Gastrocnemius medialis (tissue), 4 donors: ENCODE measurements around the gene NCS1. TPM values are rescaled to one million over a fixed set of nuclear protein-coding genes. Genes with fewer than 3 reads are reported as not detected.

Experiments used
- ATAC-seq, 2 donors: fragments of 150-250 bp; one replicate each; pipeline ENCODE4 v1.9.1; 2016
- DNase-seq, 2 donors: peaks; one replicate each; pipeline ENCODE4 v3.0.0-alpha.2; 2019
- H3K27ac ChIP-seq, 4 donors: fragments of 200-600 bp; sonication (generic); 1 replicate in 1 of 4; 2 replicates in 3 of 4; pipeline ENCODE4 v1.5.1; 2016 to 2018; ENCODE audit warnings: mild to moderate bottlenecking in 2 of 4, moderate library complexity in 1 of 4
- H3K27me3 ChIP-seq, 3 donors: fragments of 200-600 bp; sonication (generic) in 2 of 3; 1 replicate in 1 of 3; 2 replicates in 2 of 3; pipeline versions ENCODE4 v1.5.1 to v1.6.0; 2016 to 2019; ENCODE audit warnings: mild to moderate bottlenecking in 1 of 3, moderate library complexity in 1 of 3
- H3K36me3 ChIP-seq, 2 donors: fragments of 200-600 bp; sonication (generic) in 1 of 2; one replicate each; pipeline ENCODE4 v1.5.1; 2017 to 2018
- H3K4me1 ChIP-seq, 2 donors: fragments of 200-600 bp; sonication (generic) in 1 of 2; one replicate each; pipeline ENCODE4 v1.5.1; 2016 to 2017; ENCODE audit warnings: mild to moderate bottlenecking in 2 of 2
- H3K4me3 ChIP-seq, 4 donors: fragments of 200-600 bp; sonication (generic) in 3 of 4; 1 replicate in 1 of 4; 2 replicates in 3 of 4; pipeline ENCODE4 v1.5.1; 2016 to 2019; ENCODE audit warnings: mild to moderate bottlenecking in 2 of 4
- H3K9me3 ChIP-seq, 3 donors: fragments of 200-600 bp; sonication (generic) in 2 of 3; 1 replicate in 1 of 3; 2 replicates in 2 of 3; pipeline ENCODE4 v1.5.1; 2016 to 2019
- POLR2A ChIP-seq, 2 donors: fragments of 450-650 bp; IDR thresholded peaks; one replicate each; pipeline ENCODE4 v1.6.1; 2017; ENCODE audit warnings: antibody characterized with exemption in 2 of 2, mild to moderate bottlenecking in 2 of 2, moderate library complexity in 2 of 2
- in situ Hi-C, 4 donors: fragments of 200-750 bp; cut with MboI; loops; one replicate each; pipeline versions ENCODE4 v1.15.0 to v1.8.0; 2017; ENCODE audit warnings: low sequenced_read_pairs in 4 of 4
- intact Hi-C: fragments of 100-400 bp; cut with DNase I; formaldehyde crosslinking; loops from one replicate; pipeline ENCODE4 v1.15.1; 2023; ENCODE audit warnings: low total_unique reads
- total RNA-seq, 4 donors: library from RNA; depleted of rRNA; stranded (reverse); fragments of >200 nt; gene quantifications; one replicate each; pipeline versions ENCODE4 v1.1.0 to v1.2.3, GENCODE V29; 2016
- TF ChIP-seq, protein P1 (sequence below), 5 experiments: fragments of 450-650 bp in 3 of 5; fragments of 200-600 bp in 2 of 5; sonication (generic) in 2 of 5; IDR thresholded peaks in 4 of 5; conservative IDR thresholded peaks in 1 of 5; 1 replicate in 4 of 5; 2 replicates in 1 of 5; pipeline ENCODE4 v1.5.1; 2016 to 2019; ENCODE audit warnings: antibody characterized with exemption in 5 of 5, mild to moderate bottlenecking in 3 of 5, moderate library complexity in 3 of 5

Gene NCS1
- total RNA-seq, 4 donors from 2014 or later, result 2.1 to 4.6 (median 2.5) TPM

DNA sequence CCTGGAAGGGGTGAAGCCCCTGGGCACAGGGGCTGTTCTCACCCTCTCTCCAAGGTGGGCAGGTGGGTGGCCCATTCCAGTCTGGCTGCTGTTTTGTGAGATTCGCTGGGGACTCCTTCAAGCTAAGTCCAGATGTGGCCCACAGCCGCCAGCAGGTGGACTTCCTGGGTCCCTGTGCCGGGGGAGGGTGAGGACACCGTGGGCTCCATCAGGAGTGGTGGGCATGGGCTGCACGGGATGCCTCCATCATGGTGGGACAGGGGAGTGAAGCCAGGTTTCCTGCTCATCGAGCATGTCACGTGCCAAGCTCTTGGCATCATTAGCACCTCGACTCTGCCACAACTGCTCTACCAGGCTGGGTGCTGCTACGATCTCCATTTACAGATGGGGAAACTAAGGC is 1.8 kb downstream of the NCS1 start:
- Histone ChIP-seq H3K27me3 (peaks cover 0 to 8% (median 5%) of the 10 kb centered on the region in 3 donors), H3K27ac (no peak overlapping the region), H3K4me3 (no peak overlapping the region), H3K4me1 (peaks cover 0 to 12% of the 10 kb centered on the region in 2 donors), H3K36me3 (no peaks in the 10 kb centered on the region), H3K9me3 (no peaks in the 10 kb centered on the region)
- in situ Hi-C loops (no loop called here), intact Hi-C loops (loop anchor here (5.0 kb wide), 1 partner anchor 67 kb away; no protein-coding TSS in a partner anchor)
- ATAC-seq (no peak), DNase-seq (no peak)
- TF ChIP-seq POLR2A (IDR thresholded peaks at IDR 0.05), result no peak
- TF ChIP-seq, protein P1, sequence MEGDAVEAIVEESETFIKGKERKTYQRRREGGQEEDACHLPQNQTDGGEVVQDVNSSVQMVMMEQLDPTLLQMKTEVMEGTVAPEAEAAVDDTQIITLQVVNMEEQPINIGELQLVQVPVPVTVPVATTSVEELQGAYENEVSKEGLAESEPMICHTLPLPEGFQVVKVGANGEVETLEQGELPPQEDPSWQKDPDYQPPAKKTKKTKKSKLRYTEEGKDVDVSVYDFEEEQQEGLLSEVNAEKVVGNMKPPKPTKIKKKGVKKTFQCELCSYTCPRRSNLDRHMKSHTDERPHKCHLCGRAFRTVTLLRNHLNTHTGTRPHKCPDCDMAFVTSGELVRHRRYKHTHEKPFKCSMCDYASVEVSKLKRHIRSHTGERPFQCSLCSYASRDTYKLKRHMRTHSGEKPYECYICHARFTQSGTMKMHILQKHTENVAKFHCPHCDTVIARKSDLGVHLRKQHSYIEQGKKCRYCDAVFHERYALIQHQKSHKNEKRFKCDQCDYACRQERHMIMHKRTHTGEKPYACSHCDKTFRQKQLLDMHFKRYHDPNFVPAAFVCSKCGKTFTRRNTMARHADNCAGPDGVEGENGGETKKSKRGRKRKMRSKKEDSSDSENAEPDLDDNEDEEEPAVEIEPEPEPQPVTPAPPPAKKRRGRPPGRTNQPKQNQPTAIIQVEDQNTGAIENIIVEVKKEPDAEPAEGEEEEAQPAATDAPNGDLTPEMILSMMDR (IDR thresholded peaks at IDR 0.05 in 4 of 5, conservative IDR thresholded peaks at IDR 0.05 in 1 of 5), result no peak

DNA sequence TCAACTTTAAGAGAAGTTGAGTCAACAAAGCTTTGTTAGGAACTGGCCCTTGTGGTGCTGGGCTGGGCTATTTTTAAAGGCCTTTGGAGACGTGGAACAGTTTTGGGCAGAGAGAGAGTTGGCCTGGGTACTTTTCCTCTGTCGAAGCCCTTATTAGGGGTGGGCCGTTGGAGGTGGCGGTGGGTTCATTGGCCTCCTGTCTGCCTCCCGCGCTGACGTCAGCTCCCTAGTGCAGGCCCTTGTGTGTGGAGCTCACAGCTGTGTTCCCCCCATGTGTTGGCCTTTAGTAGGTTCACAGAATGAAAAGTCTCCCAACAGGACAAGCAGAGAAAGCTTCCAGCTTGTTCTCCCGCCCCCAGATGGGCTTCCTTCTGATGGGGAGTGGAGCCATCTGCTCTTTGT is 2.7 kb downstream of the NCS1 start:
- no peak overlapping the region for H3K27ac ChIP-seq
- H3K4me1 ChIP-seq, result peaks cover 0 to 12% of the 10 kb centered on the region in 2 donors
- no peaks in the 10 kb centered on the region for H3K9me3 ChIP-seq
- no peak for TF ChIP-seq POLR2A (IDR thresholded peaks at IDR 0.05)
- TF ChIP-seq, protein P1 (IDR thresholded peaks at IDR 0.05 in 4 of 5, conservative IDR thresholded peaks at IDR 0.05 in 1 of 5), result no peak
- in situ Hi-C loops, result no loop called here
- H3K27me3 ChIP-seq, result peaks cover 0 to 8% (median 5%) of the 10 kb centered on the region in 3 donors
- H3K4me3 ChIP-seq, result no peak overlapping the region
- DNase-seq (no peak), ATAC-seq (no peak)
- intact Hi-C loops, result loop anchor here (5.0 kb wide), 1 partner anchor 68 kb away; no protein-coding TSS in a partner anchor
- no peaks in the 10 kb centered on the region for H3K36me3 ChIP-seq

DNA sequence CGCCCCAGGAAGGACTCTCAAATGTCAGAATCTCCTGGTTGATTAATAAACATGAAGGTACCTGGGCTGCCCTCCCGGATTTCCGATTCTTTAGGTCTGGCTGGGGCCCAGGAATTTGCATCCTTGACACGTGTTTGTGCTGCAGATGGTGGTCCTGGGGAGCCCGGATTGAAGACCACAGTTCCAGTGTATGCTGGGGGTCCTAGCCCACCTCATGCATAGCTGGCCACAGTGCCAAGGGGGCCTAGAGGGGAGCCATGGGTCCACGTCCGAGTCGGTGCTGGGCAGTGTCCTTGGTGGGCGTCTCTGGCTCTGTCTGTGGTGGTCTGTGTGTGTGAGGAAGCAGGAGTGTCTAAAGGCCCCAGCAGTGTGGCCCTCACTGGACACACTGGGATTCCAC is 3.2 kb downstream of the NCS1 start:
- no peak for TF ChIP-seq POLR2A (IDR thresholded peaks at IDR 0.05)
- TF ChIP-seq, protein P1 (IDR thresholded peaks at IDR 0.05 in 4 of 5, conservative IDR thresholded peaks at IDR 0.05 in 1 of 5), result no peak
- no peaks in the 10 kb centered on the region for H3K36me3 ChIP-seq
- no peak for DNase-seq
- H3K27ac ChIP-seq, result no peak overlapping the region
- H3K27me3 ChIP-seq, result peaks cover 0 to 8% (median 5%) of the 10 kb centered on the region in 3 donors
- no peak for ATAC-seq
- intact Hi-C loops (no loop called here), in situ Hi-C loops (no loop called here)
- H3K4me3 ChIP-seq, result no peak overlapping the region
- no peaks in the 10 kb centered on the region for H3K9me3 ChIP-seq
- H3K4me1 ChIP-seq, result peaks cover 0 to 12% of the 10 kb centered on the region in 2 donors

DNA sequence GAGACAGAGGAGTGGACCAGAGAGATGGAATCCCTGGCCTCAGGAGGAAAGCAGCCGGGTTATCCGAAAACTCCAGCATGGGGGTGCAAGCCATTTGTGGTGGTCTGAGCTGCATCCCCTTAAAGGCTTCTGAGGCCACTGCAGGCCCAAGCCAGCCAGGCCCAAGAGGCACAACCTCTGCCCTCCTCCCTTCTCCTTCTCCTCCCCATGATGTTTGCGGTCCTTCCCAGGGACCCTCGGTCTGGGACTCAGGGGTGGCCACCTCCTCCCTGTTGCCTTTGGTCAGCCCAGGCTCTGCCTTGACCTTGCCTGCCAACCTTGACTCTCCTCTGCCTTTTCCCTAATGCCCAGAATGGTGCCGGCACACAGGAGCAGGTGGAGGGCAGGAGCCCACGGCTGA is 4.6 kb downstream of the NCS1 start:
- ATAC-seq (no peak), DNase-seq (no peak)
- in situ Hi-C loops (no loop called here), intact Hi-C loops (no loop called here)
- Histone ChIP-seq H3K9me3 (no peaks in the 10 kb centered on the region), H3K36me3 (no peaks in the 10 kb centered on the region), H3K27me3 (peaks cover 0 to 8% (median 5%) of the 10 kb centered on the region in 3 donors), H3K4me3 (no peak overlapping the region), H3K27ac (no peak overlapping the region), H3K4me1 (peaks cover 0 to 10% of the 10 kb centered on the region in 2 donors)
- no peak for TF ChIP-seq POLR2A (IDR thresholded peaks at IDR 0.05)
- TF ChIP-seq, protein P1 (IDR thresholded peaks at IDR 0.05 in 4 of 5, conservative IDR thresholded peaks at IDR 0.05 in 1 of 5), result no peak
